GM19395 (cell line): Measurements from ENCODE around the gene METTL4.
"Not testable (repeated sequence)": the region's sequence is repeated elsewhere in the genome, so short reads cannot be mapped to it uniquely, and the experiment has no call there.

Experiments
- ATAC-seq: cut with Tn5 transposase; IDR thresholded peaks from one replicate; pipeline ENCODE4 v1.9.1; 2021; ENCODE audit warnings: mild to moderate bottlenecking, moderate library complexity; ENCODE audit not compliant: unreplicated experiment

The METTL4 gene

GRCh38 chr18:2524794-2525198 is 46.5 kb downstream of the METTL4 start:
- not testable (repeated sequence) for ATAC-seq

- ATAC-seq = no peak
These were observed 49.2 kb downstream of the METTL4 start for GRCh38 chr18:2522112-2522511.

GRCh38 chr18:2518473-2518872 is 52.8 kb downstream of the METTL4 start:
- no peak for ATAC-seq

GRCh38 chr18:2515908-2516625 is 55.2 kb downstream of the METTL4 start:
- ATAC-seq = no peak

GRCh38 chr18:2515171-2515787 is 56.0 kb downstream of the METTL4 start:
- no peak for ATAC-seq

- no peak for ATAC-seq
These were observed 57.7 kb downstream of the METTL4 start for GRCh38 chr18:2513616-2514015.

- ATAC-seq = no peak
These were observed 59.2 kb downstream of the METTL4 start for GRCh38 chr18:2512059-2512458.

GRCh38 chr18:2511451-2511850 is 59.9 kb downstream of the METTL4 start:
- no peak for ATAC-seq

- no peak for ATAC-seq
These were observed 60.9 kb downstream of the METTL4 start for GRCh38 chr18:2510416-2510815.

GRCh38 chr18:2508678-2509077 is 62.6 kb downstream of the METTL4 start:
- no peak for ATAC-seq

GRCh38 chr18:2508155-2508554 is 63.1 kb downstream of the METTL4 start:
- ATAC-seq = no peak

- no peak for ATAC-seq
These were observed 66.7 kb downstream of the METTL4 start for GRCh38 chr18:2504642-2505041.

GRCh38 chr18:2502880-2503279 is 68.4 kb downstream of the METTL4 start:
- no peak for ATAC-seq

GRCh38 chr18:2502394-2502793 is 68.9 kb downstream of the METTL4 start:
- no peak for ATAC-seq

- ATAC-seq = no peak
These were observed 73.5 kb downstream of the METTL4 start for GRCh38 chr18:2497797-2498196.

- ATAC-seq = no peak
These were observed 75.9 kb downstream of the METTL4 start for GRCh38 chr18:2495381-2495780.

GRCh38 chr18:2494921-2495320 is 76.4 kb downstream of the METTL4 start:
- ATAC-seq = no peak
